HepG2 (cell line): ENCODE data around the gene TGFBRAP1. TPM values are rescaled to one million over a fixed set of nuclear protein-coding genes. Genes with fewer than 3 reads are reported as not detected.

Experiments
- AKAP8 ChIP-seq: sonication (generic); formaldehyde crosslinking; IDR thresholded peaks from 2 replicates; pipeline ENCODE4 v1.5.1; 2020; ENCODE audit warnings: mild to moderate bottlenecking, missing genetic modification reagents
- GATAD1 ChIP-seq: IDR thresholded peaks from 2 replicates; pipeline ENCODE4 v1.6.1; 2016; ENCODE audit warnings: missing genetic modification reagents, missing compliant biosample characterization
- JARID2 ChIP-seq: sonication (generic); formaldehyde crosslinking; IDR thresholded peaks from 2 replicates; pipeline ENCODE4 v1.8.1; 2023; ENCODE audit warnings: missing genetic modification reagents, inconsistent platforms; ENCODE audit not compliant: insufficient replicate concordance
- MYC ChIP-seq: sonication (generic); formaldehyde crosslinking; IDR thresholded peaks from 2 replicates; pipeline ENCODE4 v1.9.0; 2021; ENCODE audit warnings: missing genetic modification reagents, borderline replicate concordance
- NFYB ChIP-seq: sonication (generic); formaldehyde crosslinking; IDR thresholded peaks from 2 replicates; pipeline ENCODE4 v1.4.0; 2020; ENCODE audit warnings: missing genetic modification reagents
- PITX1 ChIP-seq: sonication (generic); formaldehyde crosslinking; IDR thresholded peaks from 2 replicates; pipeline ENCODE4 v1.5.1; 2020; ENCODE audit warnings: mild to moderate bottlenecking, missing genetic modification reagents
- UBTF ChIP-seq: sonication (generic); formaldehyde crosslinking; IDR thresholded peaks from 2 replicates; pipeline ENCODE4 v1.4.0; 2020; ENCODE audit warnings: mild to moderate bottlenecking, missing genetic modification reagents
- ZBTB34 ChIP-seq: sonication (generic); formaldehyde crosslinking; IDR thresholded peaks from 2 replicates; pipeline ENCODE4 v1.8.0; 2022; ENCODE audit warnings: mild to moderate bottlenecking, missing genetic modification reagents
- ZFP37 ChIP-seq: sonication (generic); formaldehyde crosslinking; IDR thresholded peaks from 2 replicates; pipeline ENCODE4 v1.4.0; 2020; ENCODE audit warnings: missing genetic modification reagents, borderline replicate concordance
- ZNF672 ChIP-seq: sonication (generic); formaldehyde crosslinking; IDR thresholded peaks from 2 replicates; pipeline ENCODE4 v1.8.1; 2022; ENCODE audit warnings: missing genetic modification reagents
- polyA plus RNA-seq, 8 experiments: library from polyadenylated mRNA; depleted of rRNA in 3 of 8; stranded (reverse) in 7 of 8; unstranded in 1 of 8; fragments of >200 nt; fragmentation: Illumina TruSeq in 4 of 8; extraction: Trizol in 4 of 8; gene quantifications; 2 replicates each; pipeline versions ENCODE4 v1.2.1 to v1.2.3, GENCODE V29; 2011 to 2016; ENCODE audit warnings: low read depth in 4 of 8, missing spikeins in 1 of 8, mixed read lengths in 1 of 8; ENCODE audit not compliant: insufficient read depth in 1 of 8
- total RNA-seq, 5 experiments: library from RNA; depleted of rRNA; stranded (reverse); fragments of >200 nt; fragmentation: Illumina TruSeq; extraction: Trizol; gene quantifications; 2 replicates each; pipeline ENCODE4 v1.2.3, GENCODE V29; 2016; ENCODE audit warnings: low read depth in 1 of 5
- TF ChIP-seq, protein P1 (sequence below): IDR thresholded peaks from 2 replicates; pipeline ENCODE4 v1.6.1; 2016; ENCODE audit warnings: missing compliant biosample characterization, missing genetic modification reagents, borderline replicate concordance
- TF ChIP-seq, protein P2 (sequence below): sonication (generic); formaldehyde crosslinking; IDR thresholded peaks from 2 replicates; pipeline ENCODE4 v1.5.1; 2020; ENCODE audit warnings: mild to moderate bottlenecking, missing genetic modification reagents, moderate library complexity
- TF ChIP-seq, protein P3 (sequence below): sonication (generic); formaldehyde crosslinking; IDR thresholded peaks from 2 replicates; pipeline ENCODE4 v1.8.0; 2022; ENCODE audit warnings: missing genetic modification reagents, low read depth, mild to moderate bottlenecking, borderline replicate concordance

TGFBRAP1 gene
- total and polyA plus RNA-seq, 2 of the 13 experiments (the other 11 are each of a cell fraction or from before 2014, with no cell fraction given) = 12.7 to 22.9 TPM

DNA sequence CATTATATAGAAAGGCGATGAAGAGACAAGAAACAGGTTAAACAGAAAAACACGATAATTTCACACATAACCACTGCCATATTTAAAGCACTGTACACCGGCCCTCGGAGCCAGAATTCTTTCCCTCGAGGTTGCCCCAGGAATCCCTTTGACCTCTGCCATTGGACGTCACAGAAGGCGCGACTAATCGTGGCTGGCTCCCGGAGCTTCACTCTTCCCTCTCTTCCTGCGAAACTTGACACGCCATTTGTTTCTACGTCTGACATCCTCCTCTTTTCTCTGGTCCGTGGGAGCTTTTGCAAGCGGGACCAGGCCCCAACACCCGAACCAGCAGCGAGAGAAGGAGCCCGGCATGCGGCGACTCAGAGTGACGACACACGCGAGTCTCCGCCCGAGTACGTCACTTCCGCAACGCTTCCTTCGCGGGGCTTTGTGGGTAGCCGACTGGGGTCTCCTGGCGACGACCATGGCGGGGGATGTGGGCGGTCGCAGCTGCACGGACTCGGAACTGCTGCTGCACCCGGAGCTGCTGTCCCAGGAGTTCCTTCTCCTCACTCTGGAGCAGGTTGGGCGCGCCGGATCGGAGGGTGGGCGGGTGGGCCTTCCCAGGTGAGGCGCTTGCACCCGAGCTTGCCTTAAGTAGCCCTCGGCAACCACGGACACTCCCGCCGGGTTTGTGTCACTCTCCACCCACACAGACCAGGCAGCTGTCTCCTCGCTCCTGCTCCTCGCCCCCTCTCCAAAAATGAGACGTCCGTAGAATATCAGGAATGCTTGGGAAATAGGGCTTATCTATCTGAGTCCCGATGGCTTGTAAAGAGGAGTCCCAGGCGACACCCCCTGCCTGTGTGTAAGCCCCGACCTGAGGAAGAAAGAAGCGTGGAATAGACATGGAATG, 7.8 kb upstream of the TGFBRAP1 start, which contains the start of gene C2orf49 (continued):
- peak; percentile 53 for TF ChIP-seq UBTF (CRISPR knock-in tag)
- peak; percentile 99 for TF ChIP-seq GATAD1 (CRISPR knock-in tag)
- TF ChIP-seq ZNF672 (CRISPR knock-in tag) = no peak
- peak; percentile 28; the same call in 1 of the 2 replicates for TF ChIP-seq NFYB
- TF ChIP-seq, protein P1, sequence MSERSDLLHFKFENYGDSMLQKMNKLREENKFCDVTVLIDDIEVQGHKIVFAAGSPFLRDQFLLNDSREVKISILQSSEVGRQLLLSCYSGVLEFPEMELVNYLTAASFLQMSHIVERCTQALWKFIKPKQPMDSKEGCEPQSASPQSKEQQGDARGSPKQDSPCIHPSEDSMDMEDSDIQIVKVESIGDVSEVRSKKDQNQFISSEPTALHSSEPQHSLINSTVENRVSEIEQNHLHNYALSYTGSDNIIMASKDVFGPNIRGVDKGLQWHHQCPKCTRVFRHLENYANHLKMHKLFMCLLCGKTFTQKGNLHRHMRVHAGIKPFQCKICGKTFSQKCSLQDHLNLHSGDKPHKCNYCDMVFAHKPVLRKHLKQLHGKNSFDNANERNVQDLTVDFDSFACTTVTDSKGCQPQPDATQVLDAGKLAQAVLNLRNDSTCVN (CRISPR knock-in tag) = peak; percentile 15; the same call in 1 of the 2 replicates
- TF ChIP-seq ZBTB34 (CRISPR knock-in tag) = peak; percentile 78; the same call in 1 of the 2 replicates
- TF ChIP-seq MYC (CRISPR knock-in tag) = peak; percentile 83; the same call in 1 of the 2 replicates
- TF ChIP-seq AKAP8 = no peak
- TF ChIP-seq, protein P2, sequence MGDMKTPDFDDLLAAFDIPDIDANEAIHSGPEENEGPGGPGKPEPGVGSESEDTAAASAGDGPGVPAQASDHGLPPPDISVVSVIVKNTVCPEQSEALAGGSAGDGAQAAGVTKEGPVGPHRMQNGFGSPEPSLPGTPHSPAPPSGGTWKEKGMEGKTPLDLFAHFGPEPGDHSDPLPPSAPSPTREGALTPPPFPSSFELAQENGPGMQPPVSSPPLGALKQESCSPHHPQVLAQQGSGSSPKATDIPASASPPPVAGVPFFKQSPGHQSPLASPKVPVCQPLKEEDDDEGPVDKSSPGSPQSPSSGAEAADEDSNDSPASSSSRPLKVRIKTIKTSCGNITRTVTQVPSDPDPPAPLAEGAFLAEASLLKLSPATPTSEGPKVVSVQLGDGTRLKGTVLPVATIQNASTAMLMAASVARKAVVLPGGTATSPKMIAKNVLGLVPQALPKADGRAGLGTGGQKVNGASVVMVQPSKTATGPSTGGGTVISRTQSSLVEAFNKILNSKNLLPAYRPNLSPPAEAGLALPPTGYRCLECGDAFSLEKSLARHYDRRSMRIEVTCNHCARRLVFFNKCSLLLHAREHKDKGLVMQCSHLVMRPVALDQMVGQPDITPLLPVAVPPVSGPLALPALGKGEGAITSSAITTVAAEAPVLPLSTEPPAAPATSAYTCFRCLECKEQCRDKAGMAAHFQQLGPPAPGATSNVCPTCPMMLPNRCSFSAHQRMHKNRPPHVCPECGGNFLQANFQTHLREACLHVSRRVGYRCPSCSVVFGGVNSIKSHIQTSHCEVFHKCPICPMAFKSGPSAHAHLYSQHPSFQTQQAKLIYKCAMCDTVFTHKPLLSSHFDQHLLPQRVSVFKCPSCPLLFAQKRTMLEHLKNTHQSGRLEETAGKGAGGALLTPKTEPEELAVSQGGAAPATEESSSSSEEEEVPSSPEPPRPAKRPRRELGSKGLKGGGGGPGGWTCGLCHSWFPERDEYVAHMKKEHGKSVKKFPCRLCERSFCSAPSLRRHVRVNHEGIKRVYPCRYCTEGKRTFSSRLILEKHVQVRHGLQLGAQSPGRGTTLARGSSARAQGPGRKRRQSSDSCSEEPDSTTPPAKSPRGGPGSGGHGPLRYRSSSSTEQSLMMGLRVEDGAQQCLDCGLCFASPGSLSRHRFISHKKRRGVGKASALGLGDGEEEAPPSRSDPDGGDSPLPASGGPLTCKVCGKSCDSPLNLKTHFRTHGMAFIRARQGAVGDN (CRISPR knock-in tag) = peak; percentile 89
- peak; percentile 39 for TF ChIP-seq JARID2 (CRISPR knock-in tag)
- no peak for TF ChIP-seq ZFP37 (CRISPR knock-in tag)
- TF ChIP-seq, protein P3, sequence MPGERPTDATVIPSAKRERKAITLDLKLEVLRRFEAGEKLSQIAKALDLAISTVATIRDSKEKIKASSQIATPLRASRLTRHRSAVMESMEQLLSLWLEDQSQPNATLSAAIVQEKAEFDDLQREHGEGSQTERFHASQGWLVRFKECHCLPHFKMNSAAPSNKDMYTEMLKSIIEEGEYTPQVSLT (CRISPR knock-in tag) = no peak
- TF ChIP-seq PITX1 (CRISPR knock-in tag) = peak; percentile 84; the same call in 1 of the 2 replicates
